H1 (cell line): ENCODE results near the gene AHDC1. TPM values are rescaled to one million over a fixed set of nuclear protein-coding genes. Genes with fewer than 3 reads are reported as not detected.

ENCODE experiments used
- CTCF ChIA-PET: fragments of 300-600 bp; sonication (Branson Sonifier 250); formaldehyde crosslinking; loops from one replicate; lab custom pipeline; 2021; ENCODE audit not compliant: partially characterized antibody; lab: Charles Lee
- POLR2A ChIA-PET: fragments of 300-600 bp; sonication (Branson Sonifier 250); formaldehyde crosslinking; loops from one replicate; lab custom pipeline; 2021; ENCODE audit warnings: inconsistent platforms; ENCODE audit not compliant: partially characterized antibody; lab: Charles Lee
- DNase-seq, 2 experiments: peaks; one replicate each; pipeline versions ENCODE4 v3.0.0 to v3.0.0-alpha.2; 2010 to 2022; ENCODE audit warnings: low spot score in 2 of 2, low read depth in 1 of 2, mixed read lengths in 1 of 2
- FAIRE-seq: peaks from 2 replicates; lab custom pipeline; 2011; peaks lifted over from hg19 to GRCh38; lab: Jason Lieb, UNC
- H2AFZ ChIP-seq: 2 replicates; pipeline ENCODE4 v1.8.1; 2012; ENCODE audit warnings: low read length, inconsistent platforms
- H2AK5ac ChIP-seq: 2 replicates; pipeline ENCODE4 v1.6.1; 2013; ENCODE audit warnings: low read depth, low read length
- H2BK120ac ChIP-seq: replicated peaks from 2 replicates; pipeline ENCODE3; 2013; ENCODE audit warnings: low read depth, low read length, inconsistent platforms
- H2BK12ac ChIP-seq: 2 replicates; pipeline ENCODE4 v1.6.1; 2013; ENCODE audit warnings: low read depth, low read length
- H2BK15ac ChIP-seq: 2 replicates; pipeline ENCODE4 v1.6.1; 2013; ENCODE audit warnings: low read length
- H2BK20ac ChIP-seq: 2 replicates; pipeline ENCODE4 v1.6.1; 2013; ENCODE audit warnings: low read length
- H2BK5ac ChIP-seq: 2 replicates; pipeline ENCODE4 v1.6.1; 2013; ENCODE audit warnings: low read depth, low read length
- H3K14ac ChIP-seq: 2 replicates; pipeline ENCODE4 v1.6.1; 2013; ENCODE audit warnings: inconsistent platforms; ENCODE audit not compliant: insufficient read length
- H3K18ac ChIP-seq: 2 replicates; pipeline ENCODE4 v1.6.1; 2013; ENCODE audit warnings: low read length; ENCODE audit errors: extremely low read depth
- H3K23ac ChIP-seq: 2 replicates; pipeline ENCODE4 v1.6.1; 2013; ENCODE audit warnings: inconsistent platforms; ENCODE audit not compliant: insufficient read length
- H3K23me2 ChIP-seq: 2 replicates; pipeline ENCODE4 v1.6.1; 2013; ENCODE audit warnings: low read depth, low read length
- H3K27ac ChIP-seq: 2 replicates; pipeline ENCODE4 v1.6.1; 2011; ENCODE audit warnings: low read depth, low read length, inconsistent platforms
- H3K27me3 ChIP-seq, 4 experiments: replicated peaks in 1 of 4; 1 replicate in 1 of 4; 2 replicates in 3 of 4; pipeline versions ENCODE4 v1.6.1 to v1.8.1; 2011 to 2013; ENCODE audit warnings: low read length in 3 of 4, mild to moderate bottlenecking in 3 of 4, inconsistent platforms in 2 of 4, mixed read lengths in 2 of 4, moderate library complexity in 1 of 4; ENCODE audit not compliant: control insufficient read depth in 3 of 4, insufficient read depth in 3 of 4; ENCODE audit errors: extremely low read depth in 1 of 4
- H3K36me3 ChIP-seq, 4 experiments: 2 replicates each; pipeline versions ENCODE4 v1.6.1 to v1.8.1; 2011 to 2013; ENCODE audit warnings: mild to moderate bottlenecking in 4 of 4, low read length in 3 of 4, moderate library complexity in 2 of 4, control low read depth in 1 of 4, inconsistent platforms in 1 of 4; ENCODE audit not compliant: insufficient read depth in 4 of 4, control insufficient read depth in 2 of 4
- H3K4ac ChIP-seq: replicated peaks from 2 replicates; pipeline ENCODE3; 2013; ENCODE audit warnings: low read length, low read depth, mixed read lengths, inconsistent platforms; ENCODE audit not compliant: insufficient read length
- H3K4me1 ChIP-seq, 4 experiments: replicated peaks in 1 of 4; 1 replicate in 1 of 4; 2 replicates in 3 of 4; pipeline versions ENCODE4 v1.6.1 to v1.8.1; 2011 to 2013; ENCODE audit warnings: low read length in 3 of 4, inconsistent platforms in 2 of 4, mixed read lengths in 1 of 4; ENCODE audit not compliant: insufficient read depth in 4 of 4, control insufficient read depth in 3 of 4
- H3K4me2 ChIP-seq, 2 experiments: 2 replicates each; pipeline versions ENCODE4 v1.6.1 to v1.8.1; 2011 to 2013; ENCODE audit warnings: low read depth in 2 of 2, low read length in 2 of 2, control low read depth in 1 of 2, inconsistent platforms in 1 of 2, mild to moderate bottlenecking in 1 of 2; ENCODE audit not compliant: insufficient read depth in 1 of 2
- H3K4me3 ChIP-seq, 4 experiments: fragments of 200-600, 300-600 bp in 1 of 4; sonication (generic), shearing (Covaris generic), sonication (Bioruptor Twin) in 1 of 4; 2 replicates each; pipeline versions ENCODE4 v1.5.1 to v1.8.1; 2011 to 2016; ENCODE audit warnings: low read length in 4 of 4, low read depth in 3 of 4, control low read depth in 2 of 4, inconsistent platforms in 2 of 4, mild to moderate bottlenecking in 2 of 4, mixed read lengths in 1 of 4, moderate library complexity in 1 of 4; ENCODE audit not compliant: insufficient read depth in 2 of 4; ENCODE audit errors: extremely low read depth in 1 of 4
- H3K56ac ChIP-seq: replicated peaks from 2 replicates; pipeline ENCODE3; 2013; ENCODE audit warnings: low read depth, mild to moderate bottlenecking, mixed read lengths, low read length, inconsistent platforms; ENCODE audit not compliant: insufficient read length
- H3K79me1 ChIP-seq: 2 replicates; pipeline ENCODE4 v1.6.1; 2013; ENCODE audit warnings: low read depth, low read length, control low read depth
- H3K79me2 ChIP-seq, 2 experiments: 2 replicates each; pipeline versions ENCODE4 v1.6.1 to v1.8.1; 2012 to 2013; ENCODE audit warnings: low read length in 2 of 2, mild to moderate bottlenecking in 2 of 2, inconsistent platforms in 1 of 2; ENCODE audit not compliant: insufficient read depth in 2 of 2, control insufficient read depth in 1 of 2
- H3K9ac ChIP-seq, 4 experiments: replicated peaks in 1 of 4; 1 replicate in 1 of 4; 2 replicates in 3 of 4; pipeline versions ENCODE4 v1.6.1 to v1.8.1; 2011 to 2013; ENCODE audit warnings: low read depth in 3 of 4, low read length in 3 of 4, control low read depth in 2 of 4, mild to moderate bottlenecking in 2 of 4, moderate library complexity in 2 of 4, inconsistent platforms in 1 of 4; ENCODE audit errors: extremely low read depth in 1 of 4
- H3K9me3 ChIP-seq, 2 experiments: 2 replicates each; pipeline versions ENCODE4 v1.6.1 to v1.8.1; 2012 to 2013; ENCODE audit warnings: mild to moderate bottlenecking in 2 of 2, moderate library complexity in 2 of 2, control low read depth in 1 of 2, inconsistent platforms in 1 of 2, low read depth in 1 of 2, low read length in 1 of 2, mixed read lengths in 1 of 2; ENCODE audit not compliant: insufficient read depth in 2 of 2
- H4K20me1 ChIP-seq, 2 experiments: replicated peaks in 1 of 2; 2 replicates each; pipeline versions ENCODE3 to v1.8.1; 2011 to 2013; ENCODE audit warnings: inconsistent platforms in 2 of 2, low read length in 2 of 2, mild to moderate bottlenecking in 1 of 2; ENCODE audit not compliant: insufficient read depth in 2 of 2, control insufficient read depth in 1 of 2
- H4K5ac ChIP-seq: 2 replicates; pipeline ENCODE4 v1.6.1; 2013; ENCODE audit warnings: low read length, low read depth, mixed read lengths, inconsistent platforms; ENCODE audit not compliant: insufficient read length
- H4K8ac ChIP-seq: 2 replicates; pipeline ENCODE4 v1.8.0; 2013; ENCODE audit warnings: mild to moderate bottlenecking, moderate library complexity, low read length, inconsistent platforms; ENCODE audit not compliant: insufficient read depth; ENCODE audit errors: extremely low read depth
- H4K91ac ChIP-seq: replicated peaks from 2 replicates; pipeline ENCODE3; 2013; ENCODE audit warnings: low read length, mixed read lengths, inconsistent platforms; ENCODE audit not compliant: insufficient read length
- ASH2L ChIP-seq: fragments of 200-600, 300-600 bp; sonication (generic); IDR thresholded peaks from one replicate; pipeline ENCODE4 v1.7.1; 2017; ENCODE audit warnings: low read length
- EP300 ChIP-seq, 2 experiments: IDR thresholded peaks; 1 replicate in 1 of 2; 2 replicates in 1 of 2; pipeline ENCODE4 v1.6.1; 2011 to 2012; ENCODE audit warnings: low read depth in 2 of 2, low read length in 2 of 2, mild to moderate bottlenecking in 2 of 2, borderline replicate concordance in 1 of 2, inconsistent platforms in 1 of 2, moderate library complexity in 1 of 2
- KDM4A ChIP-seq: IDR thresholded peaks from one replicate; pipeline ENCODE4 v1.7.1; 2012; ENCODE audit warnings: low read depth, mild to moderate bottlenecking, moderate library complexity, low read length, inconsistent platforms; ENCODE audit not compliant: severe bottlenecking
- NRF1 ChIP-seq: IDR thresholded peaks from 2 replicates; pipeline ENCODE4 v1.6.1; 2011; ENCODE audit warnings: mild to moderate bottlenecking, low read depth, low read length, improper control_type of control experiment
- RNF2 ChIP-seq: fragments of 200-900, 300-1000 bp; sonication (generic); IDR thresholded peaks from 2 replicates; pipeline ENCODE4 v1.7.1; 2016; ENCODE audit warnings: borderline replicate concordance, low read depth, mild to moderate bottlenecking, antibody characterized with exemption, low read length; ENCODE audit not compliant: poor library complexity, severe bottlenecking; ENCODE audit errors: missing control alignments
- WGBS, 2 experiments: shearing (Covaris generic) in 1 of 2; methylation state at CpG; one replicate each; pipeline versions ENCODE4 v1.1.6 to v1.1.7; 2013 to 2015; ENCODE audit warnings: low lambda C conversion rate in 2 of 2, mixed read lengths in 2 of 2, inconsistent platforms in 1 of 2, low coverage in 1 of 2, missing lambda C conversion rate in 1 of 2; ENCODE audit not compliant: insufficient replicate concordance in 2 of 2, insufficient coverage in 1 of 2, insufficient read length in 1 of 2; ENCODE audit errors: extremely low coverage in 1 of 2, missing lambda C conversion rate in 1 of 2; 5-methylcytosine and 5-hydroxymethylcytosine counted together
- polyA plus RNA-seq, 7 experiments: library from polyadenylated mRNA; depleted of rRNA in 3 of 7; stranded (reverse) in 5 of 7; unstranded in 2 of 7; fragments of >200 nt in 5 of 7; fragments of 200-250 nt in 2 of 7; gene quantifications; 1 replicate in 5 of 7; 2 replicates in 1 of 7; 4 replicates in 1 of 7; pipeline versions ENCODE4 v1.2.1 to v1.2.3, GENCODE V29; 2011 to 2013; ENCODE audit warnings: missing spikeins in 2 of 7, mixed read lengths in 2 of 7
- total RNA-seq: library from RNA; stranded (reverse); fragmentation: NEBNext Ultra II Directional; extraction: Animal tissue kit (Norgen Biotek cat#: 25700); gene quantifications from 2 replicates; pipeline ENCODE4 v1.2.1, GENCODE V29; 2021

The AHDC1 gene
- total and polyA plus RNA-seq, 2 of the 8 experiments (the other 6 are each of a cell fraction or from before 2014, with no cell fraction given): 4.4 to 35.1 TPM

GRCh38 chr1:27597516-27598294 is 6.2 kb downstream of the AHDC1 start:
- peaks cover 17% of the 10 kb centered on the region; the same call in 1 of the 2 replicates for H3K23me2 ChIP-seq
- POLR2A ChIA-PET: interaction anchor here (3.8 to 13.5 kb wide), 2 partner anchors 22 to 41 kb away, joined by 18 to 355 read pairs; no protein-coding TSS in a partner anchor
- no peaks in the 10 kb centered on the region; a peak in 1 of 7 replicates for H3K27me3 ChIP-seq
- H3K4me3 ChIP-seq: no peak overlapping the region
- 0 out of 2 replicates have a peak overlapping the region, but pooled peaks have one; percentile 31 for H2BK15ac ChIP-seq
- H2BK12ac ChIP-seq: peak overlapping the region; percentile 27; the same call in 1 of the 2 replicates
- no peak overlapping the region for H2AFZ ChIP-seq
- H3K79me2 ChIP-seq: peaks cover 5 to 91% of the 10 kb centered on the region in 2 experiments; a peak in 3 of 4 replicates
- no peak overlapping the region for H3K4ac ChIP-seq
- CTCF ChIA-PET: interaction anchor here (0.7 to 37.8 kb wide), 3 partner anchors 38 to 202 kb away, joined by 3 to 1807 read pairs (median 3); no protein-coding TSS in a partner anchor
- H2BK5ac ChIP-seq: peak overlapping the region; percentile 44
- FAIRE-seq (no peak), DNase-seq (no peak)
- peaks cover 22 to 63% of the 10 kb centered on the region in 2 experiments for H4K20me1 ChIP-seq
- 83% methylated on average over 6 of the region's 7 CpGs; no CpG with 5 or more reads in 1 of the 2 experiments for WGBS, 2 experiments
- TF ChIP-seq EP300 (IDR thresholded peaks at IDR 0.05; ENCODE audit: borderline replicate concordance in 1 of 2, low read depth in 2 of 2, low read length in 2 of 2): no peak
- TF ChIP-seq KDM4A: no peak
- TF ChIP-seq ASH2L: no peak
- TF ChIP-seq RNF2: no peak
- TF ChIP-seq NRF1: no peak
- H4K8ac ChIP-seq: no peak overlapping the region
- H3K18ac ChIP-seq: peak overlapping the region; percentile 48; the same call in 1 of the 2 replicates
- H3K79me1 ChIP-seq: peaks cover 35% of the 10 kb centered on the region
- H3K14ac ChIP-seq: no peak overlapping the region
- H3K27ac ChIP-seq: no peak overlapping the region
- no peaks in the 10 kb centered on the region for H3K36me3 ChIP-seq
- H3K4me2 ChIP-seq: peak overlapping the region in 1 of 2 experiments; percentile 16; a peak in 1 of 4 replicates
- H3K4me1 ChIP-seq: peaks cover 27 to 70% (median 56%) of the 10 kb centered on the region in 4 experiments
- no peak overlapping the region for H3K56ac ChIP-seq
- H4K91ac ChIP-seq: peak overlapping the region; percentile 26
- H3K23ac ChIP-seq: no peak overlapping the region
- 0 out of 2 replicates have a peak overlapping the region, but pooled peaks have one; percentile 65 for H2AK5ac ChIP-seq
- H4K5ac ChIP-seq: no peak overlapping the region
- no peak overlapping the region for H3K9ac ChIP-seq
- H3K9me3 ChIP-seq: no peaks in the 10 kb centered on the region
- H2BK120ac ChIP-seq: no peak overlapping the region
- H2BK20ac ChIP-seq: no peak overlapping the region
